ENCODE measurements around the gene RELT. TPM values are rescaled to one million over a fixed set of nuclear protein-coding genes. Genes with fewer than 3 reads are reported as not detected.

Gene RELT
- total RNA-seq, 1 donor from 2014 or later, result 3.5 TPM

- Mint-ChIP-seq H3K9me3 (ENCODE audit: low read depth) (no peaks in the 10 kb centered on the region), H3K27me3 (ENCODE audit: low read depth) (no peaks in the 10 kb centered on the region), H3K36me3 (ENCODE audit: low read depth) (no peaks in the 10 kb centered on the region), H3K4me3 (ENCODE audit: unreplicated experiment) (no peak overlapping the region), H3K4me1 (ENCODE audit: low read depth) (peaks cover 38% of the 10 kb centered on the region), H3K27ac (ENCODE audit: unreplicated experiment) (no peak overlapping the region)
- no peak for TF ChIP-seq CTCF (IDR thresholded peaks at IDR 0.05)
- no peak for DNase-seq (ENCODE audit: low spot score)
These were observed 13.7 kb downstream of the RELT start for GRCh38 chr11:73389916-73390315.

- Mint-ChIP-seq H3K36me3 (ENCODE audit: low read depth) (no peaks in the 10 kb centered on the region), H3K27me3 (ENCODE audit: low read depth) (no peaks in the 10 kb centered on the region), H3K4me1 (ENCODE audit: low read depth) (peaks cover 32% of the 10 kb centered on the region), H3K4me3 (ENCODE audit: unreplicated experiment) (no peak overlapping the region), H3K27ac (ENCODE audit: unreplicated experiment) (no peak overlapping the region), H3K9me3 (ENCODE audit: low read depth) (no peaks in the 10 kb centered on the region)
- TF ChIP-seq CTCF (IDR thresholded peaks at IDR 0.05), result no peak
- DNase-seq (ENCODE audit: low spot score), result no peak
These were observed 14.7 kb downstream of the RELT start for GRCh38 chr11:73390601-73391565.

GRCh38 chr11:73391665-73392064 is 15.5 kb downstream of the RELT start:
- TF ChIP-seq CTCF (IDR thresholded peaks at IDR 0.05), result no peak
- no peak overlapping the region for H3K4me3 Mint-ChIP-seq (ENCODE audit: unreplicated experiment)
- DNase-seq (ENCODE audit: low spot score), result no peak
- H3K9me3 Mint-ChIP-seq (ENCODE audit: low read depth), result no peaks in the 10 kb centered on the region
- H3K36me3 Mint-ChIP-seq (ENCODE audit: low read depth), result no peaks in the 10 kb centered on the region
- peaks cover 26% of the 10 kb centered on the region for H3K4me1 Mint-ChIP-seq (ENCODE audit: low read depth)
- no peak overlapping the region for H3K27ac Mint-ChIP-seq (ENCODE audit: unreplicated experiment)
- H3K27me3 Mint-ChIP-seq (ENCODE audit: low read depth), result no peaks in the 10 kb centered on the region

- peak; percentile 91 for DNase-seq (ENCODE audit: low spot score)
- Mint-ChIP-seq H3K36me3 (ENCODE audit: low read depth) (no peaks in the 10 kb centered on the region), H3K4me3 (ENCODE audit: unreplicated experiment) (no peak overlapping the region), H3K9me3 (ENCODE audit: low read depth) (no peaks in the 10 kb centered on the region), H3K4me1 (ENCODE audit: low read depth) (peaks cover 22% of the 10 kb centered on the region), H3K27me3 (ENCODE audit: low read depth) (no peaks in the 10 kb centered on the region), H3K27ac (ENCODE audit: unreplicated experiment) (no peak overlapping the region)
- no peak for TF ChIP-seq CTCF (IDR thresholded peaks at IDR 0.05)
These were observed 16.2 kb downstream of the RELT start for GRCh38 chr11:73392108-73393010.

GRCh38 chr11:73393011-73393380 is 16.8 kb downstream of the RELT start:
- Mint-ChIP-seq H3K4me1 (ENCODE audit: low read depth) (peaks cover 16% of the 10 kb centered on the region), H3K36me3 (ENCODE audit: low read depth) (no peaks in the 10 kb centered on the region), H3K27ac (ENCODE audit: unreplicated experiment) (no peak overlapping the region), H3K27me3 (ENCODE audit: low read depth) (no peaks in the 10 kb centered on the region), H3K9me3 (ENCODE audit: low read depth) (no peaks in the 10 kb centered on the region), H3K4me3 (ENCODE audit: unreplicated experiment) (no peak overlapping the region)
- no peak for TF ChIP-seq CTCF (IDR thresholded peaks at IDR 0.05)
- DNase-seq (ENCODE audit: low spot score), result no peak
